CD4-positive, alpha-beta T cell treated with Interleukin-15 for 1 hour (primary cell): ENCODE data around the gene TJP1.
"Not testable (repeated sequence)": the region's sequence is repeated elsewhere in the genome, so short reads cannot be mapped to it uniquely, and the experiment has no call there.

Experiments used
- DNase-seq: peaks from one replicate; pipeline ENCODE4 v3.0.0-alpha.2; 2020

TJP1 gene

GRCh38 chr15:29749365-29750086 lies 72.7 kb downstream of the TJP1 start:
- no peak for DNase-seq

- DNase-seq: no peak
These were observed 74.3 kb downstream of the TJP1 start for GRCh38 chr15:29747837-29748417.

GRCh38 chr15:29743475-29743874 lies 78.8 kb downstream of the TJP1 start:
- no peak for DNase-seq

- DNase-seq: no peak
These were observed 81.5 kb downstream of the TJP1 start for GRCh38 chr15:29740692-29741311.

- no peak for DNase-seq
These were observed 85.6 kb downstream of the TJP1 start for GRCh38 chr15:29736744-29737020.

- DNase-seq: no peak
These were observed 86.1 kb downstream of the TJP1 start for GRCh38 chr15:29736012-29736743.

GRCh38 chr15:29734917-29735572 lies 87.2 kb downstream of the TJP1 start:
- DNase-seq: no peak

- DNase-seq: no peak
These were observed 90.4 kb downstream of the TJP1 start for GRCh38 chr15:29731865-29732264.

GRCh38 chr15:29730471-29730870 lies 91.8 kb downstream of the TJP1 start:
- DNase-seq: not testable (repeated sequence)

- DNase-seq: no peak
These were observed 93.8 kb downstream of the TJP1 start for GRCh38 chr15:29728418-29728817.

- no peak for DNase-seq
These were observed 94.4 kb downstream of the TJP1 start for GRCh38 chr15:29727871-29728270.

GRCh38 chr15:29726553-29726952 lies 95.7 kb downstream of the TJP1 start:
- DNase-seq: no peak

GRCh38 chr15:29724026-29724425 lies 98.2 kb downstream of the TJP1 start:
- no peak for DNase-seq

GRCh38 chr15:29713784-29714183 lies 108.5 kb downstream of the TJP1 start:
- DNase-seq: no peak

- DNase-seq: no peak
These were observed 110.0 kb downstream of the TJP1 start for GRCh38 chr15:29712149-29712885.

GRCh38 chr15:29711531-29711930 lies 110.7 kb downstream of the TJP1 start:
- no peak for DNase-seq

- DNase-seq: no peak
These were observed 113.7 kb downstream of the TJP1 start for GRCh38 chr15:29708519-29708918.

- no peak for DNase-seq
These were observed 117.2 kb downstream of the TJP1 start for GRCh38 chr15:29704950-29705597.

GRCh38 chr15:29701151-29701550 lies 121.1 kb downstream of the TJP1 start:
- DNase-seq: no peak

GRCh38 chr15:29700296-29700695 lies 122.0 kb downstream of the TJP1 start:
- no peak for DNase-seq

GRCh38 chr15:29699791-29700190 lies 122.5 kb downstream of the TJP1 start:
- no peak for DNase-seq

- no peak for DNase-seq
These were observed 124.1 kb downstream of the TJP1 start for GRCh38 chr15:29698030-29698701.
